HepG2 (cell line): Measurements from ENCODE around the gene RAB34.

ENCODE experiments used
- CEBPG ChIP-seq: IDR thresholded peaks from 2 replicates; pipeline ENCODE4 v1.6.1; 2016
- CREM ChIP-seq, 2 experiments: sonication (generic) in 1 of 2; formaldehyde crosslinking in 1 of 2; IDR thresholded peaks; 2 replicates each; pipeline versions ENCODE4 v1.4.0 to v1.6.1; 2016 to 2020; ENCODE audit warnings: antibody characterized with exemption in 1 of 2, mild to moderate bottlenecking in 1 of 2, missing genetic modification reagents in 1 of 2
- ELF1 ChIP-seq: sonication (generic); formaldehyde crosslinking; IDR thresholded peaks from 2 replicates; pipeline ENCODE4 v1.4.0; 2020; ENCODE audit warnings: missing genetic modification reagents
- EZH2 ChIP-seq: conservative IDR thresholded peaks from 2 replicates; pipeline ENCODE4 v1.6.1; 2012; ENCODE audit warnings: mild to moderate bottlenecking, low read depth, low read length, moderate library complexity
- GABPA ChIP-seq, 2 experiments: IDR thresholded peaks; 2 replicates each; pipeline ENCODE4 v1.6.1; 2011 to 2016; ENCODE audit warnings: low read depth in 2 of 2, low read length in 1 of 2, missing biosample characterization in 1 of 2, missing genetic modification characterization in 1 of 2
- NCOR1 ChIP-seq: fragments of 200-600 bp; sonication (generic); IDR thresholded peaks from 2 replicates; pipeline ENCODE4 v1.7.0; 2017; ENCODE audit warnings: antibody characterized with exemption, low read length, borderline replicate concordance
- NFIC ChIP-seq: IDR thresholded peaks from 2 replicates; pipeline ENCODE4 v1.6.1; 2012; ENCODE audit warnings: mild to moderate bottlenecking, low read length, inconsistent platforms
- RBFOX2 ChIP-seq: fragments of 200-400 bp; formaldehyde crosslinking; IDR thresholded peaks from 2 replicates; pipeline ENCODE4 v1.6.1; 2017; ENCODE audit warnings: low read depth, mild to moderate bottlenecking, low read length
- SUZ12 ChIP-seq: fragments of 150-350 bp; IDR thresholded peaks from 2 replicates; pipeline ENCODE4 v1.6.1; 2014; ENCODE audit warnings: low read depth, low read length
- ZNF354B ChIP-seq: sonication (generic); formaldehyde crosslinking; IDR thresholded peaks from 2 replicates; pipeline ENCODE4 v1.8.0; 2022; ENCODE audit warnings: mild to moderate bottlenecking, missing genetic modification reagents
- TF ChIP-seq, protein P1 (sequence below): sonication (generic); formaldehyde crosslinking; IDR thresholded peaks from 2 replicates; pipeline ENCODE4 v1.8.0; 2022; ENCODE audit warnings: mild to moderate bottlenecking, missing genetic modification reagents; ENCODE audit not compliant: insufficient replicate concordance

DNA sequence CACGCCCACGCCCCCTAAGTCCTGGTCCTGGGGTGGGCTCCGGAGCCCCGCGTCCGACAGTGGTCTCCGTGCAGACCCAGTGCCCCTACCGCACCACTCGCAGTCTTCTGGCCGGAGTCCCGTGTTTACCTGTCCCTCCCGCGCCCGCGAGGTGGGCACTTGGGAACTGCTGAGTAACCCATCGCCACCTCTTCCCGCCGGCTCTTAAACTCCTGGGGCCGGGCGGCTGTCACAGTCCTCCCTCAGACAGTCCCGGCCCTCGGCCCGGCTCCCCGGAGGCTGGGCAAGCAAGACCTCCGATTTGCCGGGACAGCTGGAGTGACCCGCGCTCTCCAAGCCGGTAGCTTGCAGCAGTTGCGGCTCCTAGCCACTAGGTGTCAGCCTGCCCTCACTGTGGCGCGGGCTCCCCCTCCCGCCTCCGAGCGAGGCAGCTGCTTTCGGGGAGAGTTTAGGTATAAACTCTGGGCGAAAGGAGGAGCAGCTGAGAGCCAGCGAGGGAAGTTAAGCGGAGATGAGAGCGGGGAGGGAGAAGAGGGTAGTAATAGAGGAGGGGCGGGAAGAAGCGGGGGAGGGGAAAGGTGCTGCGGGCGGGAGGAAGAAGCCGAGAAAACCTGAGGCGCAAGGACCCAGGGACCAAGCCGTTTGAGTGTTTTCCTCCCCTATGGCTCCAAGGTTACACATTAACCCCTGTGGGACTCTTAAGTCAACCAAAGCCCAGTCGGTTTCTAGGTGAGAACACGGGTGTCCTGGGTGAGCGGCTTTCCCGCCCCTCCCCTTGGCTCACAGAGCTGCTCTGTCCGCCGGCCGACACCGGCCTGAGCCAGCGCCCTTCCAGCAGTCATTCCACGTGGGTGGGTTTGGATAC is 9.2 kb upstream of the RAB34 start:
- TF ChIP-seq, protein P1, sequence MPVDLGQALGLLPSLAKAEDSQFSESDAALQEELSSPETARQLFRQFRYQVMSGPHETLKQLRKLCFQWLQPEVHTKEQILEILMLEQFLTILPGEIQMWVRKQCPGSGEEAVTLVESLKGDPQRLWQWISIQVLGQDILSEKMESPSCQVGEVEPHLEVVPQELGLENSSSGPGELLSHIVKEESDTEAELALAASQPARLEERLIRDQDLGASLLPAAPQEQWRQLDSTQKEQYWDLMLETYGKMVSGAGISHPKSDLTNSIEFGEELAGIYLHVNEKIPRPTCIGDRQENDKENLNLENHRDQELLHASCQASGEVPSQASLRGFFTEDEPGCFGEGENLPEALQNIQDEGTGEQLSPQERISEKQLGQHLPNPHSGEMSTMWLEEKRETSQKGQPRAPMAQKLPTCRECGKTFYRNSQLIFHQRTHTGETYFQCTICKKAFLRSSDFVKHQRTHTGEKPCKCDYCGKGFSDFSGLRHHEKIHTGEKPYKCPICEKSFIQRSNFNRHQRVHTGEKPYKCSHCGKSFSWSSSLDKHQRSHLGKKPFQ (CRISPR knock-in tag), result no peak
- TF ChIP-seq EZH2 (no peak), GABPA (IDR thresholded peaks at IDR 0.05; ENCODE audit: low read depth, low read length) (0 out of 2 replicates have a peak, but pooled peaks have one; percentile 0), GABPA (CRISPR knock-in tag; IDR thresholded peaks at IDR 0.05; ENCODE audit: low read depth) (peak; percentile 50), CEBPG (no peak; the same call in 1 of the 2 replicates), NFIC (no peak), RBFOX2 (0 out of 2 replicates have a peak, but pooled peaks have one; percentile 20), SUZ12 (no peak), NCOR1 (no peak), ELF1 (CRISPR knock-in tag) (no peak), CREM (IDR thresholded peaks at IDR 0.05) (no peak), CREM (CRISPR knock-in tag; IDR thresholded peaks at IDR 0.05) (no peak), ZNF354B (CRISPR knock-in tag) (no peak)
